ENCODE data around the gene RFPL2. TPM values are rescaled to one million over a fixed set of nuclear protein-coding genes. Genes with fewer than 3 reads are reported as not detected.

The RFPL2 gene
- total RNA-seq, 1 experiment from 2014 or later = not detected

GRCh38 chr22:32203181-32204039 lies 1.5 kb downstream of the RFPL2 start:
- H3K4me1 Mint-ChIP-seq (ENCODE audit: insufficient read depth, unreplicated experiment) = peaks cover 6% of the 10 kb centered on the region
- peak overlapping the region; percentile 80 for H3K4me3 Mint-ChIP-seq (ENCODE audit: unreplicated experiment)
- no peak for TF ChIP-seq CTCF (IDR thresholded peaks at IDR 0.05; ENCODE audit: unreplicated experiment)
- no TSS peak for BruUV-seq (replicated peaks)
- no peaks in the 10 kb centered on the region for H3K9me3 Mint-ChIP-seq (ENCODE audit: unreplicated experiment)
- CTCF ChIA-PET = interaction anchor here (0.6 to 1.7 kb wide), 7 partner anchors 9 to 396 kb away, joined by 3 to 6 read pairs (median 3); no protein-coding TSS in a partner anchor
- DNase-seq (ENCODE audit: unreplicated experiment) = no peak
- H3K36me3 Mint-ChIP-seq (ENCODE audit: insufficient read depth, unreplicated experiment) = no peaks in the 10 kb centered on the region
- POLR2A ChIA-PET = no interaction called here
- no peak overlapping the region for H3K27ac Mint-ChIP-seq (ENCODE audit: low read depth, unreplicated experiment)
- intact Hi-C loops (cut with micrococcal nuclease) = no loop called here
- H3K27me3 Mint-ChIP-seq (ENCODE audit: insufficient read depth, unreplicated experiment) = peaks cover 16% of the 10 kb centered on the region

GRCh38 chr22:32202539-32203180 lies 2.2 kb downstream of the RFPL2 start:
- BruUV-seq (replicated peaks) = no TSS peak
- ChIA-PET CTCF (interaction anchor here (0.7 to 2.9 kb wide), 20 partner anchors 9 to 270 kb away, joined by 3 to 26 read pairs (median 4); no protein-coding TSS in a partner anchor), POLR2A (no interaction called here)
- no peaks in the 10 kb centered on the region for H3K9me3 Mint-ChIP-seq (ENCODE audit: unreplicated experiment)
- no peak overlapping the region for H3K4me3 Mint-ChIP-seq (ENCODE audit: unreplicated experiment)
- TF ChIP-seq CTCF (IDR thresholded peaks at IDR 0.05; ENCODE audit: unreplicated experiment) = peak; percentile 61
- intact Hi-C loops (cut with micrococcal nuclease) = loop anchor here (1.0 kb wide), 3 partner anchors 64 to 176 kb away; no protein-coding TSS in a partner anchor
- no peaks in the 10 kb centered on the region for H3K36me3 Mint-ChIP-seq (ENCODE audit: insufficient read depth, unreplicated experiment)
- DNase-seq (ENCODE audit: unreplicated experiment) = peak; percentile 64
- H3K27me3 Mint-ChIP-seq (ENCODE audit: insufficient read depth, unreplicated experiment) = peaks cover 17% of the 10 kb centered on the region
- no peak overlapping the region for H3K27ac Mint-ChIP-seq (ENCODE audit: low read depth, unreplicated experiment)
- H3K4me1 Mint-ChIP-seq (ENCODE audit: insufficient read depth, unreplicated experiment) = peaks cover 6% of the 10 kb centered on the region

GRCh38 chr22:32202161-32202538 lies 2.7 kb downstream of the RFPL2 start:
- CTCF ChIA-PET = interaction anchor here (0.6 to 2.9 kb wide), 23 partner anchors 9 to 578 kb away, joined by 3 to 26 read pairs (median 3); no protein-coding TSS in a partner anchor
- no TSS peak for BruUV-seq (replicated peaks)
- intact Hi-C loops (cut with micrococcal nuclease) = loop anchor here (1.0 kb wide), 3 partner anchors 64 to 176 kb away; no protein-coding TSS in a partner anchor
- no peak for DNase-seq (ENCODE audit: unreplicated experiment)
- Mint-ChIP-seq H3K4me1 (ENCODE audit: insufficient read depth, unreplicated experiment) (peaks cover 6% of the 10 kb centered on the region), H3K27me3 (ENCODE audit: insufficient read depth, unreplicated experiment) (peaks cover 22% of the 10 kb centered on the region), H3K36me3 (ENCODE audit: insufficient read depth, unreplicated experiment) (no peaks in the 10 kb centered on the region), H3K9me3 (ENCODE audit: unreplicated experiment) (no peaks in the 10 kb centered on the region), H3K27ac (ENCODE audit: low read depth, unreplicated experiment) (no peak overlapping the region), H3K4me3 (ENCODE audit: unreplicated experiment) (no peak overlapping the region)
- POLR2A ChIA-PET = no interaction called here
- TF ChIP-seq CTCF (IDR thresholded peaks at IDR 0.05; ENCODE audit: unreplicated experiment) = no peak

- H3K9me3 Mint-ChIP-seq (ENCODE audit: unreplicated experiment) = no peaks in the 10 kb centered on the region
- H3K4me1 Mint-ChIP-seq (ENCODE audit: insufficient read depth, unreplicated experiment) = peaks cover 6% of the 10 kb centered on the region
- ChIA-PET CTCF (interaction anchor here (1.4 to 2.9 kb wide), 3 partner anchors 65 to 273 kb away, joined by 7 to 26 read pairs (median 11); no protein-coding TSS in a partner anchor), POLR2A (no interaction called here)
- H3K27ac Mint-ChIP-seq (ENCODE audit: low read depth, unreplicated experiment) = no peak overlapping the region
- peaks cover 36% of the 10 kb centered on the region for H3K27me3 Mint-ChIP-seq (ENCODE audit: insufficient read depth, unreplicated experiment)
- DNase-seq (ENCODE audit: unreplicated experiment) = no peak
- no peak for TF ChIP-seq CTCF (IDR thresholded peaks at IDR 0.05; ENCODE audit: unreplicated experiment)
- H3K4me3 Mint-ChIP-seq (ENCODE audit: unreplicated experiment) = no peak overlapping the region
- intact Hi-C loops (cut with micrococcal nuclease) = no loop called here
- BruUV-seq (replicated peaks) = no TSS peak
- H3K36me3 Mint-ChIP-seq (ENCODE audit: insufficient read depth, unreplicated experiment) = no peaks in the 10 kb centered on the region
Measured at GRCh38 chr22:32200752-32201151, 4.1 kb downstream of the RFPL2 start.

All from MCF 10A (cell line).